ENCODE measurements around the gene LRP2. TPM values are rescaled to one million over a fixed set of nuclear protein-coding genes. Genes with fewer than 3 reads are reported as not detected.

Gene LRP2
- polyA plus RNA-seq, 1 of the 3 experiments (the other 2 are of a cell fraction): not detected

GRCh38 chr2:169329688-169330554 is 32.4 kb downstream of the LRP2 start:
- CTCF ChIA-PET: no interaction called here

GRCh38 chr2:169328785-169329184 is 33.5 kb downstream of the LRP2 start:
- CTCF ChIA-PET: no interaction called here

More at GRCh38 chr2:169329688-169330554, 32.4 kb downstream of the LRP2 start:
- H4K20me1 ChIP-seq (ENCODE audit: insufficient read depth): no peaks in the 10 kb centered on the region
- TF ChIP-seq ELF1 (IDR thresholded peaks at IDR 0.05) (no peak), POLR2AphosphoS5 (IDR thresholded peaks at IDR 0.05; ENCODE audit: low read depth, low read length) (no peak), MAX (IDR thresholded peaks at IDR 0.05; ENCODE audit: low read depth) (no peak), TEAD4 (IDR thresholded peaks at IDR 0.05; ENCODE audit: borderline replicate concordance, insufficient read depth) (no peak), CHD2 (IDR thresholded peaks at IDR 0.05; ENCODE audit: low read length, partially characterized antibody) (no peak), GABPA (IDR thresholded peaks at IDR 0.05; ENCODE audit: low read depth) (no peak), RFX5 (IDR thresholded peaks at IDR 0.05; ENCODE audit: low read length) (no peak), NFIC (IDR thresholded peaks at IDR 0.05; ENCODE audit: borderline replicate concordance) (no peak), EZH2phosphoT487 (IDR thresholded peaks at IDR 0.05; ENCODE audit: borderline replicate concordance, low read depth) (no peak), PBX3 (IDR thresholded peaks at IDR 0.05) (no peak), RAD21 (IDR thresholded peaks at IDR 0.05; ENCODE audit: low read length) (no peak)
- no peak overlapping the region for H2AFZ ChIP-seq (ENCODE audit: low read depth)
- no peaks in the 10 kb centered on the region for H3K9me2 ChIP-seq
- H3K4me3 ChIP-seq (ENCODE audit: low read depth in 2 of 2, low read length in 1 of 2): no peak overlapping the region
- H3K27me3 ChIP-seq (ENCODE audit: insufficient read depth): no peaks in the 10 kb centered on the region
- POLR2A ChIA-PET: no interaction called here
- H3K9ac ChIP-seq: no peak overlapping the region
- H3K9me3 ChIP-seq: no peaks in the 10 kb centered on the region
- H3F3A ChIP-seq (replicated peaks; ENCODE audit: insufficient read depth): no peaks in the 10 kb centered on the region
- H3K79me2 ChIP-seq (ENCODE audit: insufficient read depth): no peaks in the 10 kb centered on the region
- 67% methylated on average over 4 of the region's 8 CpGs for WGBS (ENCODE audit: low lambda C conversion rate)
- no peak overlapping the region for H3K4me2 ChIP-seq
- DNase-seq: no peak
- no peaks in the 10 kb centered on the region for H3K4me1 ChIP-seq (ENCODE audit: control insufficient read depth in 1 of 2, insufficient read depth in 2 of 2, low read depth in 1 of 2, low read length in 1 of 2)
- no peak overlapping the region for H3K27ac ChIP-seq (ENCODE audit: low read depth in 2 of 2, low read length in 1 of 2)
- H3K36me3 ChIP-seq (replicated peaks in 1 of 2; ENCODE audit: control insufficient read depth in 1 of 2, insufficient read depth in 2 of 2, low read length in 1 of 2): no peaks in the 10 kb centered on the region

More at GRCh38 chr2:169328785-169329184, 33.5 kb downstream of the LRP2 start:
- Histone ChIP-seq H3K4me3 (ENCODE audit: low read depth in 2 of 2, low read length in 1 of 2) (no peak overlapping the region), H3K4me2 (no peak overlapping the region), H2AFZ (ENCODE audit: low read depth) (no peak overlapping the region), H3K27me3 (ENCODE audit: insufficient read depth) (no peaks in the 10 kb centered on the region), H3K79me2 (ENCODE audit: insufficient read depth) (no peaks in the 10 kb centered on the region), H3K4me1 (ENCODE audit: control insufficient read depth in 1 of 2, insufficient read depth in 2 of 2, low read depth in 1 of 2, low read length in 1 of 2) (no peaks in the 10 kb centered on the region), H3K27ac (ENCODE audit: low read depth in 2 of 2, low read length in 1 of 2) (no peak overlapping the region), H3K9ac (no peak overlapping the region), H3F3A (replicated peaks; ENCODE audit: insufficient read depth) (no peaks in the 10 kb centered on the region), H4K20me1 (ENCODE audit: insufficient read depth) (no peaks in the 10 kb centered on the region), H3K9me3 (no peaks in the 10 kb centered on the region), H3K36me3 (replicated peaks in 1 of 2; ENCODE audit: control insufficient read depth in 1 of 2, insufficient read depth in 2 of 2, low read length in 1 of 2) (no peaks in the 10 kb centered on the region), H3K9me2 (no peaks in the 10 kb centered on the region)
- TF ChIP-seq FOSL2 (IDR thresholded peaks at IDR 0.05; ENCODE audit: borderline replicate concordance, low read depth) (no peak), CTCF (IDR thresholded peaks at IDR 0.05) (no peak), POLR2AphosphoS5 (IDR thresholded peaks at IDR 0.05; ENCODE audit: low read depth, low read length) (no peak), YY1 (IDR thresholded peaks at IDR 0.05; ENCODE audit: low read depth) (no peak), USF1 (IDR thresholded peaks at IDR 0.05; ENCODE audit: borderline replicate concordance, low read depth) (no peak), FOXJ3 (CRISPR knock-in tag; IDR thresholded peaks at IDR 0.05) (no peak), GATA2 (CRISPR knock-in tag; IDR thresholded peaks at IDR 0.05) (no peak), PBX3 (IDR thresholded peaks at IDR 0.05) (no peak), FOXM1 (IDR thresholded peaks at IDR 0.05; ENCODE audit: low read depth) (no peak), ELF1 (IDR thresholded peaks at IDR 0.05) (no peak), JUND (IDR thresholded peaks at IDR 0.05) (no peak), RCOR1 (IDR thresholded peaks at IDR 0.05; ENCODE audit: low read length) (no peak), SIN3A (IDR thresholded peaks at IDR 0.05; ENCODE audit: borderline replicate concordance, low read depth, low read length) (no peak), MAX (IDR thresholded peaks at IDR 0.05; ENCODE audit: low read depth) (no peak), TCF12 (IDR thresholded peaks at IDR 0.05) (no peak), CHD2 (IDR thresholded peaks at IDR 0.05; ENCODE audit: low read length, partially characterized antibody) (no peak), NRF1 (IDR thresholded peaks at IDR 0.05; ENCODE audit: low read depth, low read length) (no peak)
- POLR2A ChIA-PET: no interaction called here
- no peak for DNase-seq
- 77% methylated on average over 3 of the region's 3 CpGs for WGBS (ENCODE audit: low lambda C conversion rate)
